Sigmoid colon (tissue), 7 donors: ENCODE results near the gene GOLPH3. TPM values are rescaled to one million over a fixed set of nuclear protein-coding genes. Genes with fewer than 3 reads are reported as not detected.

Experiments used
- DNase-seq: peaks from one replicate; pipeline ENCODE4 v3.0.0-alpha.2; 2019
- H3K27ac ChIP-seq, 4 donors: fragments of 200-600 bp; sonication (generic); one replicate each; pipeline ENCODE4 v1.5.1; 2016 to 2019; ENCODE audit warnings: mild to moderate bottlenecking in 1 of 4
- H3K27me3 ChIP-seq, 3 donors: fragments of 200-600 bp; sonication (generic); one replicate each; pipeline ENCODE4 v1.5.1; 2019; ENCODE audit warnings: mild to moderate bottlenecking in 1 of 3
- H3K36me3 ChIP-seq, 4 donors: fragments of 200-600 bp; sonication (generic); one replicate each; pipeline ENCODE4 v1.5.1; 2016 to 2019
- H3K4me1 ChIP-seq, 4 donors: fragments of 200-600 bp; sonication (generic); one replicate each; pipeline ENCODE4 v1.5.1; 2017 to 2019
- H3K4me3 ChIP-seq, 4 donors: fragments of 200-600 bp; sonication (generic); one replicate each; pipeline ENCODE4 v1.5.1; 2017 to 2019; ENCODE audit warnings: mild to moderate bottlenecking in 2 of 4, moderate library complexity in 1 of 4
- H3K9me3 ChIP-seq, 4 donors: fragments of 200-600 bp in 3 of 4; sonication (generic) in 3 of 4; one replicate each; pipeline versions ENCODE4 v1.5.1 to v1.6.1; 2013 to 2019
- CTCF ChIP-seq, 4 experiments: fragments of 450-650 bp in 3 of 4; fragments of 200-600 bp in 1 of 4; IDR thresholded peaks; one replicate each; pipeline ENCODE4 v1.5.1; 2016 to 2019; ENCODE audit warnings: antibody characterized with exemption in 4 of 4, mild to moderate bottlenecking in 3 of 4, moderate library complexity in 2 of 4
- EP300 ChIP-seq, 4 donors: sonication (generic); formaldehyde crosslinking; IDR thresholded peaks; one replicate each; pipeline ENCODE4 v1.6.1; 2017; ENCODE audit warnings: antibody characterized with exemption in 4 of 4
- POLR2A ChIP-seq, 2 donors: fragments of 450-650 bp; IDR thresholded peaks; one replicate each; pipeline ENCODE4 v1.6.1; 2016; ENCODE audit warnings: antibody characterized with exemption in 2 of 2, mild to moderate bottlenecking in 2 of 2, moderate library complexity in 2 of 2
- POLR2AphosphoS5 ChIP-seq, 4 donors: sonication (generic); formaldehyde crosslinking; IDR thresholded peaks; one replicate each; pipeline ENCODE4 v1.6.1; 2017; ENCODE audit warnings: antibody characterized with exemption in 4 of 4
- WGBS, 2 donors: extraction: QIAGEN DNeasy Blood & Tissue Kit; methylation state at CpG; one replicate each; pipeline ENCODE4 v1.1.7; 2013; 5-methylcytosine and 5-hydroxymethylcytosine counted together
- intact Hi-C: fragments of 100-400 bp; cut with DNase I; formaldehyde crosslinking; loops from one replicate; pipeline ENCODE4 v1.15.1; 2023
- polyA plus RNA-seq, 3 donors: library from polyadenylated mRNA; stranded (reverse); fragments of 200-250 nt; gene quantifications; one replicate each; pipeline ENCODE4 v1.2.3, GENCODE V29; 2013
- total RNA-seq, 4 donors: library from RNA; depleted of rRNA; stranded (reverse); fragments of >200 nt; gene quantifications; one replicate each; pipeline ENCODE4 v1.1.0, GENCODE V29; 2016
- donor health status: healthy with polysubstance abuse.
- donor health status: Bipolar disorder and iron deficiency.
- donor health status: healthy.

The GOLPH3 gene
- total and polyA plus RNA-seq, 7 donors = 63.6 to 247 (median 170) TPM

DNA sequence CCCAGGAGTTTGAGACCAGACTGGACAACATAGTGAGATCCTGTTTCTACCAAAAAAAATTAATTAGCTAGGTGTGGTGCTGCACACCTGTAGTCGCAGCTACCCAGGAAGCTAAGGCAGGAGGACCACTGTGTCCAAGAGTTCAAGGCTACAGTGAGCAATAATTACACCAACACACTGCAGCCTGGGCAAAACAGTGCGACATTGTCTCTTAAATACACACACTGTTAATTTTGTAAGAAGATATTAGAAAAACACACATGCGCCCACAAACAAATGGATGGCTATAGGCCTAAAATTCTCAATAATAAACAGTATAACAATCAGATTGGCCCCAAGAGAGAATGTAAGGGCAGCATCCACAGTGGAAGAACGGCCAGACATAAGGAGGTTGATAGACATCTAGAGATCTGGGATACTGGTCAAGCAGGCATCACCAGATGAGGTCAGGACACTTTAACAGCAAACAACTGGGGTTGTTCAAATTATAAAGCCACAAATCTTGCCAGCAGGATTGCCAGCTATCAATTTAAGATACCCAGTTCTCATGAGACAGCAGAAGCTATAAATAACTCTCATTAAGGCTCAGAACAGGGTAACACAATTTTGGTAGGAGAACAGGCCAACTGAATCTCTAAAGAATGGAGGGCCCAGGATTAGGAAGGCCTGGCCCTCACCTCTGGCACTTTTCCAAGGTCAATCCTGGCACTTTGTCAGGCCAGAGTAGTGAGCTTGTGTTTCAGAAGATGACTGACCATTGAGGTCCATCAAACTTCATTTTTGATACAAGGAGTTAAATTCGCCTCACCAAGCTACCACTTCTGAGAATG, 29.5 kb downstream of the GOLPH3 start:
- Histone ChIP-seq H3K36me3 (peaks cover 0 to 13% (median 0%) of the 10 kb centered on the region in 4 donors), H3K27ac (peak overlapping the region in 1 of 4 donors; percentile 13), H3K4me3 (no peak overlapping the region), H3K4me1 (peaks cover 0 to 59% (median 52%) of the 10 kb centered on the region in 4 donors), H3K27me3 (no peaks in the 10 kb centered on the region), H3K9me3 (no peaks in the 10 kb centered on the region)
- TF ChIP-seq POLR2A (IDR thresholded peaks at IDR 0.05) (no peak), EP300 (IDR thresholded peaks at IDR 0.05) (no peak)
- intact Hi-C loops = no loop called here
- 95 to 96% methylated on average over 5 of the region's 5 CpGs for WGBS, 2 donors
- DNase-seq = no peak

DNA sequence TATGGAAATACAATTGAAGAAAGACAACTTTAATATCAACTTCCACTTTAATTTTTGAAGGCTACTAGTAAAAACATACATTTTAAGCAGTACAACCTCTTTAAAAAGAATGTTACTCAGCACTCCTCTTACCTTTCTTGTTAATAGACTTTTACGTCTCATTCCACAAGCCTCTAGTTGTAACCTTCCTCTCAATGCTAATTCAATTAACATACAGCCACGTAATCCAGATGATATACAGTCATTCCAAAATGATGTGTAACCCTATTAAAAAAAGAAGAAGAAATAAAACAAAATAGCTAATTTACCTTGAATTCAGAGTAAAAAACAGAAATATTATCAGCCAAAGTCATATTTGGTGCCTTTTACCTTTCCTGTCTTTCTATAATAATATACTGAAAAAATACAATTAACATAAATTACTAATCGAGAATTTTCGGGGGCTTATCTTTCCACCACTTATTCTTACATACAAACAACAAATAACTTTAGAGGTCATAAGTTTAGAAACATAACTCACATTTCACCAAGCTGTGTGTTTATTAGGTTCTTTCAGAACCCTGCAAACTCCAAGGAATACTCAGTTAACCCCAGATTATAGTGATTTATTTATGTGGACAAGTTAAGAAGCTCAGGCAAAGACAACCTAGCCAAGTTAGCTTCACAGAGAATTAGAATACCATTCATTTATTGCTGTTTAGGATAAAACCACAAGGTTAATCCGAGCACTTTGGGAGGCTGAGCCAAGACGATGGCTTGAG, 30.3 kb downstream of the GOLPH3 start:
- Histone ChIP-seq H3K27ac (no peak overlapping the region), H3K27me3 (no peaks in the 10 kb centered on the region), H3K36me3 (peaks cover 0 to 13% (median 0%) of the 10 kb centered on the region in 4 donors), H3K9me3 (no peaks in the 10 kb centered on the region), H3K4me3 (no peak overlapping the region), H3K4me1 (peaks cover 0 to 59% (median 44%) of the 10 kb centered on the region in 4 donors)
- TF ChIP-seq POLR2AphosphoS5 (IDR thresholded peaks at IDR 0.05) (no peak), EP300 (IDR thresholded peaks at IDR 0.05) (no peak), CTCF (IDR thresholded peaks at IDR 0.05) (no peak), POLR2A (IDR thresholded peaks at IDR 0.05) (no peak)
- WGBS, 2 donors = 88 to 89% methylated on average over 6 of the region's 6 CpGs
- intact Hi-C loops = no loop called here
- DNase-seq = no peak

DNA sequence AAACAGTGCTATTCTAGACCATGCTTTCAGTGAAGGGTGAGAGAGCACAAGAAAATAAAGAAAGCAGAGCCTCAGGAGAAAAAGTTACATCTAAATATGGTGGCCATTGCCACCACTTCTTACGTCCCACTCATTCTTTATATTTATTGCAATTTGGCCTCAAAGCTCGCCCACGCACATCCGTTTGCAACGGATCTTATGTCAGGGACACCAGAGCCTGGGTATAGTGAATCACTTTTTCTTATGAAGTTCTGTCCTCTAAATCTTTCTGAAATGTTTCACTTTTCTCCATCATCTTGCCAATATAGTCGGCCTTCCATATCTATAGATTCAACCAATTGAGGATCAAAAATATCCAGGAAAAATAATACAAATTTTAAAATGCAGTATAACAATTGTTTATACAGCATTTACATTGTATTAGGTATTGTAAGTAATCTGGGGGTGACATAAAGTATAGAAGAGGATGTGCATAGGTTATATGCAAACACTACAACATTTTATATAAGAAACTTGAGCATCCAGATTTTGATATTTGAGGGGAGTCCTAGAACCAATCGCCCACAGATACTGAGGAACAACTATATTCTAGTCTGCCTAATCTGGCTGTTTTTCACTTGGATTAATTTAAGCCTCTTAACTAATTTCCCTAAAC, 35.2 kb downstream of the GOLPH3 start:
- Histone ChIP-seq H3K36me3 (peaks cover 6 to 28% (median 15%) of the 10 kb centered on the region in 4 donors), H3K4me3 (no peak overlapping the region), H3K27me3 (no peaks in the 10 kb centered on the region), H3K9me3 (no peaks in the 10 kb centered on the region), H3K4me1 (peaks cover 0 to 30% (median 11%) of the 10 kb centered on the region in 4 donors), H3K27ac (no peak overlapping the region)
- no peak for TF ChIP-seq EP300 (IDR thresholded peaks at IDR 0.05)
- no peak for TF ChIP-seq POLR2AphosphoS5 (IDR thresholded peaks at IDR 0.05)
- TF ChIP-seq CTCF (IDR thresholded peaks at IDR 0.05) = no peak
- TF ChIP-seq POLR2A (IDR thresholded peaks at IDR 0.05) = no peak
- DNase-seq = no peak
- 89 to 90% methylated on average over 7 of the region's 7 CpGs for WGBS, 2 donors
- intact Hi-C loops = no loop called here

DNA sequence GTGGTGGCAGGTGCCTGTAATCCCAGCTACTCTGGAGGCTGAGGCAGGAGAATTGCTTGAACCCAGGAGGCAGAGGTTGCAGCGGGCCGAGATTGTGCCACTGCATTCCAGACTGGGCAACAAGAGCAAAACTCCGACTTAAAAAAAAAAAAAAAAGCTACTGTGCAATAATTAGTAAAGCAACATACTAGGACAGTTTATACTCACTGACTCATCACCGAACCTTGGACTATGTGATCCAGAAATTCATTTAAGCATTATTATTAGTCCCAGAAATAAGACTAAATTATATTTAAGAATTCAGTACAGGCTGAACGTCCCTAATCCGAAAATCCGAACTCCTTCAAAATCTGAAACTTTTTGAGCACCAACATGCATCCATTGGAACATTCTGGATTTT, 37.8 kb downstream of the GOLPH3 start:
- no peaks in the 10 kb centered on the region for H3K27me3 ChIP-seq
- intact Hi-C loops = no loop called here
- no peak overlapping the region for H3K27ac ChIP-seq
- H3K9me3 ChIP-seq = no peaks in the 10 kb centered on the region
- 75 to 78% methylated on average over 7 of the region's 7 CpGs for WGBS, 2 donors
- no peak for DNase-seq
- peaks cover 0 to 46% (median 17%) of the 10 kb centered on the region in 4 donors for H3K4me1 ChIP-seq
- H3K36me3 ChIP-seq = peaks cover 6 to 41% (median 17%) of the 10 kb centered on the region in 4 donors
- TF ChIP-seq EP300 (IDR thresholded peaks at IDR 0.05) (no peak), POLR2A (IDR thresholded peaks at IDR 0.05) (no peak), POLR2AphosphoS5 (IDR thresholded peaks at IDR 0.05) (no peak), CTCF (IDR thresholded peaks at IDR 0.05) (no peak)
- H3K4me3 ChIP-seq = no peak overlapping the region
